Measurements from ENCODE around the gene GPR158. TPM values are rescaled to one million over a fixed set of nuclear protein-coding genes. Genes with fewer than 3 reads are reported as not detected.

Gene GPR158
- total and polyA plus RNA-seq, 11 donors: 0.05 TPM; not detected in 9

- TF ChIP-seq POLR2A (IDR thresholded peaks at IDR 0.05) (no peak), CTCF (IDR thresholded peaks at IDR 0.05) (no peak)
- DNase-seq (no peak), ATAC-seq (no peak)
- Histone ChIP-seq H3K4me3 (no peak overlapping the region), H3K27ac (no peak overlapping the region), H3K36me3 (no peaks in the 10 kb centered on the region), H3K4me1 (no peaks in the 10 kb centered on the region), H3K9me3 (peaks cover 0 to 11% (median 0%) of the 10 kb centered on the region in 12 donors), H3K27me3 (no peaks in the 10 kb centered on the region)
- intact Hi-C loops (cut with DNase I): loop anchor here in 1 of 10 donors (10.0 kb wide), 1 partner anchor 52 kb away; no protein-coding TSS in a partner anchor
- 65 to 74% (median 67%) methylated on average over 6 of the region's 6 CpGs for WGBS, 4 donors
These were observed 408.2 kb downstream of the GPR158 start for GRCh38 chr10:25582961-25583360.

GRCh38 chr10:25600651-25601050 lies 425.9 kb downstream of the GPR158 start:
- Histone ChIP-seq H3K27ac (no peak overlapping the region), H3K4me1 (no peaks in the 10 kb centered on the region), H3K36me3 (no peaks in the 10 kb centered on the region), H3K27me3 (no peaks in the 10 kb centered on the region), H3K4me3 (no peak overlapping the region), H3K9me3 (no peaks in the 10 kb centered on the region)
- intact Hi-C loops (cut with DNase I): no loop called here
- DNase-seq (no peak), ATAC-seq (no peak)
- WGBS, 4 donors: 53 to 59% (median 55%) methylated on average over 4 of the region's 4 CpGs
- TF ChIP-seq CTCF (IDR thresholded peaks at IDR 0.05) (no peak), POLR2A (IDR thresholded peaks at IDR 0.05) (no peak)

- Histone ChIP-seq H3K4me3 (no peak overlapping the region), H3K27ac (no peak overlapping the region), H3K27me3 (no peaks in the 10 kb centered on the region), H3K36me3 (no peaks in the 10 kb centered on the region), H3K4me1 (no peaks in the 10 kb centered on the region), H3K9me3 (peaks cover 0 to 3% (median 0%) of the 10 kb centered on the region in 12 donors)
- WGBS, 4 donors: 68 to 78% (median 73%) methylated on average over 4 of the region's 4 CpGs
- intact Hi-C loops (cut with DNase I): no loop called here
- DNase-seq (no peak), ATAC-seq (no peak)
- TF ChIP-seq POLR2A (IDR thresholded peaks at IDR 0.05) (no peak), CTCF (IDR thresholded peaks at IDR 0.05) (no peak)
These were observed 429.8 kb downstream of the GPR158 start for GRCh38 chr10:25604591-25604990.

GRCh38 chr10:25614652-25615051 lies 439.9 kb downstream of the GPR158 start:
- TF ChIP-seq CTCF (IDR thresholded peaks at IDR 0.05) (no peak), POLR2A (IDR thresholded peaks at IDR 0.05) (no peak)
- H3K27me3 ChIP-seq: no peaks in the 10 kb centered on the region
- no peak for DNase-seq
- no peaks in the 10 kb centered on the region for H3K36me3 ChIP-seq
- peaks cover 0 to 15% (median 0%) of the 10 kb centered on the region in 12 donors for H3K9me3 ChIP-seq
- H3K4me3 ChIP-seq: no peak overlapping the region
- intact Hi-C loops (cut with DNase I): loop anchor here in 1 of 10 donors (10.0 kb wide), 1 partner anchor 60 kb away; no protein-coding TSS in a partner anchor
- ATAC-seq: no peak
- WGBS, 4 donors: 53 to 68% (median 63%) methylated on average over 2 of the region's 2 CpGs
- H3K4me1 ChIP-seq: no peaks in the 10 kb centered on the region
- H3K27ac ChIP-seq: no peak overlapping the region
